ENCODE measurements around the gene GALR2. TPM values are rescaled to one million over a fixed set of nuclear protein-coding genes. Genes with fewer than 3 reads are reported as not detected.
"Not testable (repeated sequence)": the region's sequence is repeated elsewhere in the genome, so short reads cannot be mapped to it uniquely, and the experiment has no call there.

The GALR2 gene
- polyA plus RNA-seq, 1 donor, result 0.93 TPM

GRCh38 chr17:76071531-76072147, 2.9 kb upstream of the GALR2 start:
- peak overlapping the region; percentile 14 for H3K27ac ChIP-seq (ENCODE audit: low read length)
- H3K4me1 ChIP-seq (ENCODE audit: control insufficient read depth, insufficient read depth, low read length), result peaks cover 25% of the 10 kb centered on the region
- WGBS (ENCODE audit: insufficient coverage, low lambda C conversion rate), result no CpG with 5 or more reads among the region's 15 CpGs

GRCh38 chr17:76072148-76072858, 2.3 kb upstream of the GALR2 start, which contains the start of gene SRP68:
SRP68 (minus strand) TSS chr17:76072517; CDS start chr17:76072491, 26 bp downstream.
- Histone ChIP-seq H3K27ac (ENCODE audit: low read length) (peak within 1 kb of the TSS; percentile 14), H3K4me1 (ENCODE audit: control insufficient read depth, insufficient read depth, low read length) (peaks cover 26% of the 10 kb centered on the region), H3K36me3 (ENCODE audit: control insufficient read depth, insufficient read depth, low read length) (peaks cover 7% of the 10 kb centered on the region), H3K9me3 (ENCODE audit: control insufficient read depth, low read depth, low read length) (peaks cover 8% of the 10 kb centered on the region), H3K27me3 (ENCODE audit: control insufficient read depth, insufficient read depth, low read length) (peaks cover 40% of the 10 kb centered on the region), H3K4me3 (ENCODE audit: low read length) (peak within 1 kb of the TSS; percentile 92)
- peak; percentile 91 to 93 for DNase-seq
- WGBS (ENCODE audit: insufficient coverage, low lambda C conversion rate), result 0% methylated on average over 1 of the region's 57 CpGs

More at GRCh38 chr17:76071531-76072147, 2.9 kb upstream of the GALR2 start:
- peaks cover 33% of the 10 kb centered on the region for H3K27me3 ChIP-seq (ENCODE audit: control insufficient read depth, insufficient read depth, low read length)
- H3K4me3 ChIP-seq (ENCODE audit: low read length), result peak overlapping the region; percentile 92
- peaks cover 8% of the 10 kb centered on the region for H3K9me3 ChIP-seq (ENCODE audit: control insufficient read depth, low read depth, low read length)
- peaks cover 14% of the 10 kb centered on the region for H3K36me3 ChIP-seq (ENCODE audit: control insufficient read depth, insufficient read depth, low read length)
- DNase-seq, result peak in 1 of 2 donors; percentile 18

GRCh38 chr17:76075364-76076145, 974 bp downstream of the GALR2 start:
- Histone ChIP-seq H3K27me3 (ENCODE audit: control insufficient read depth, insufficient read depth, low read length) (peaks cover 67% of the 10 kb centered on the region), H3K27ac (ENCODE audit: low read length) (no peak overlapping the region), H3K4me1 (ENCODE audit: control insufficient read depth, insufficient read depth, low read length) (peaks cover 42% of the 10 kb centered on the region), H3K36me3 (ENCODE audit: control insufficient read depth, insufficient read depth, low read length) (no peaks in the 10 kb centered on the region), H3K4me3 (ENCODE audit: low read length) (peak overlapping the region; percentile 11), H3K9me3 (ENCODE audit: control insufficient read depth, low read depth, low read length) (peaks cover 8% of the 10 kb centered on the region)
- WGBS (ENCODE audit: insufficient coverage, low lambda C conversion rate), result no CpG with 5 or more reads among the region's 48 CpGs
- peak in 1 of 2 donors; percentile 47 for DNase-seq

GRCh38 chr17:76076146-76076764, 1.7 kb downstream of the GALR2 start:
- peak in 1 of 2 donors; percentile 20 for DNase-seq
- peaks cover 38% of the 10 kb centered on the region for H3K4me1 ChIP-seq (ENCODE audit: control insufficient read depth, insufficient read depth, low read length)
- H3K9me3 ChIP-seq (ENCODE audit: control insufficient read depth, low read depth, low read length), result peaks cover 8% of the 10 kb centered on the region
- no peaks in the 10 kb centered on the region for H3K36me3 ChIP-seq (ENCODE audit: control insufficient read depth, insufficient read depth, low read length)
- WGBS (ENCODE audit: insufficient coverage, low lambda C conversion rate), result no CpG with 5 or more reads among the region's 41 CpGs
- H3K4me3 ChIP-seq (ENCODE audit: low read length), result no peak overlapping the region
- H3K27ac ChIP-seq (ENCODE audit: low read length), result no peak overlapping the region
- H3K27me3 ChIP-seq (ENCODE audit: control insufficient read depth, insufficient read depth, low read length), result peaks cover 67% of the 10 kb centered on the region

GRCh38 chr17:76076765-76077583, 2.4 kb downstream of the GALR2 start:
- no CpG with 5 or more reads among the region's 82 CpGs for WGBS (ENCODE audit: insufficient coverage, low lambda C conversion rate)
- Histone ChIP-seq H3K27ac (ENCODE audit: low read length) (no peak overlapping the region), H3K9me3 (ENCODE audit: control insufficient read depth, low read depth, low read length) (peaks cover 8% of the 10 kb centered on the region), H3K27me3 (ENCODE audit: control insufficient read depth, insufficient read depth, low read length) (peaks cover 67% of the 10 kb centered on the region), H3K36me3 (ENCODE audit: control insufficient read depth, insufficient read depth, low read length) (no peaks in the 10 kb centered on the region), H3K4me3 (ENCODE audit: low read length) (no peak overlapping the region), H3K4me1 (ENCODE audit: control insufficient read depth, insufficient read depth, low read length) (peaks cover 38% of the 10 kb centered on the region)
- peak in 1 of 2 donors; percentile 40 for DNase-seq

GRCh38 chr17:76077584-76078110, 3.1 kb downstream of the GALR2 start:
- Histone ChIP-seq H3K9me3 (ENCODE audit: control insufficient read depth, low read depth, low read length) (peaks cover 8% of the 10 kb centered on the region), H3K36me3 (ENCODE audit: control insufficient read depth, insufficient read depth, low read length) (peaks cover 4% of the 10 kb centered on the region), H3K27me3 (ENCODE audit: control insufficient read depth, insufficient read depth, low read length) (peaks cover 67% of the 10 kb centered on the region), H3K4me1 (ENCODE audit: control insufficient read depth, insufficient read depth, low read length) (peaks cover 38% of the 10 kb centered on the region), H3K27ac (ENCODE audit: low read length) (no peak overlapping the region), H3K4me3 (ENCODE audit: low read length) (no peak overlapping the region)
- WGBS (ENCODE audit: insufficient coverage, low lambda C conversion rate), result no CpG with 5 or more reads among the region's 12 CpGs
- DNase-seq, result no peak

GRCh38 chr17:76078370-76078769, 3.8 kb downstream of the GALR2 start:
- Histone ChIP-seq H3K27me3 (ENCODE audit: control insufficient read depth, insufficient read depth, low read length) (peaks cover 66% of the 10 kb centered on the region), H3K36me3 (ENCODE audit: control insufficient read depth, insufficient read depth, low read length) (peaks cover 11% of the 10 kb centered on the region), H3K4me1 (ENCODE audit: control insufficient read depth, insufficient read depth, low read length) (peaks cover 38% of the 10 kb centered on the region)
- H3K4me3 ChIP-seq (ENCODE audit: low read length); H3K27ac ChIP-seq (ENCODE audit: low read length); DNase-seq; H3K9me3 ChIP-seq (ENCODE audit: control insufficient read depth, low read depth, low read length): not testable (repeated sequence)
- no CpG with 5 or more reads among the region's 5 CpGs for WGBS (ENCODE audit: insufficient coverage, low lambda C conversion rate)

GRCh38 chr17:76078860-76079534, 4.4 kb downstream of the GALR2 start, which contains the start of gene ZACN:
ZACN (plus strand) TSS chr17:76079182; CDS start chr17:76079265, 83 bp downstream.
- Histone ChIP-seq H3K4me1 (ENCODE audit: control insufficient read depth, insufficient read depth, low read length) (peaks cover 38% of the 10 kb centered on the region), H3K27ac (ENCODE audit: low read length) (no peak within 1 kb of the TSS), H3K4me3 (ENCODE audit: low read length) (no peak within 1 kb of the TSS), H3K36me3 (ENCODE audit: control insufficient read depth, insufficient read depth, low read length) (peaks cover 18% of the 10 kb centered on the region), H3K9me3 (ENCODE audit: control insufficient read depth, low read depth, low read length) (peaks cover 8% of the 10 kb centered on the region), H3K27me3 (ENCODE audit: control insufficient read depth, insufficient read depth, low read length) (peaks cover 60% of the 10 kb centered on the region)
- no CpG with 5 or more reads among the region's 17 CpGs for WGBS (ENCODE audit: insufficient coverage, low lambda C conversion rate)
- no peak for DNase-seq

GRCh38 chr17:76079535-76079955, 5.0 kb downstream of the GALR2 start:
- whole genome bisulfite sequencing (ENCODE audit: insufficient coverage, low lambda C conversion rate), result no CpG with 5 or more reads among the region's 9 CpGs
- H3K36me3 ChIP-seq (ENCODE audit: control insufficient read depth, insufficient read depth, low read length), result peaks cover 23% of the 10 kb centered on the region
- no peak overlapping the region for H3K4me3 ChIP-seq (ENCODE audit: low read length)
- H3K27ac ChIP-seq (ENCODE audit: low read length), result no peak overlapping the region
- H3K4me1 ChIP-seq (ENCODE audit: control insufficient read depth, insufficient read depth, low read length), result peaks cover 33% of the 10 kb centered on the region
- no peak for DNase-seq
- peaks cover 54% of the 10 kb centered on the region for H3K27me3 ChIP-seq (ENCODE audit: control insufficient read depth, insufficient read depth, low read length)
- H3K9me3 ChIP-seq (ENCODE audit: control insufficient read depth, low read depth, low read length), result peaks cover 7% of the 10 kb centered on the region
